Activated naive CD8-positive, alpha-beta T cell treated with anti-CD3 and anti-CD28 coated beads, Interleukin-2, amount 50 U/mL, for 16 hours (primary cell): ENCODE data around the gene ABCC8.

ENCODE experiments used
- DNase-seq: peaks from one replicate; pipeline ENCODE4 v3.0.0-alpha.2; 2020; ENCODE audit warnings: low read depth, low spot score

Gene ABCC8

DNA sequence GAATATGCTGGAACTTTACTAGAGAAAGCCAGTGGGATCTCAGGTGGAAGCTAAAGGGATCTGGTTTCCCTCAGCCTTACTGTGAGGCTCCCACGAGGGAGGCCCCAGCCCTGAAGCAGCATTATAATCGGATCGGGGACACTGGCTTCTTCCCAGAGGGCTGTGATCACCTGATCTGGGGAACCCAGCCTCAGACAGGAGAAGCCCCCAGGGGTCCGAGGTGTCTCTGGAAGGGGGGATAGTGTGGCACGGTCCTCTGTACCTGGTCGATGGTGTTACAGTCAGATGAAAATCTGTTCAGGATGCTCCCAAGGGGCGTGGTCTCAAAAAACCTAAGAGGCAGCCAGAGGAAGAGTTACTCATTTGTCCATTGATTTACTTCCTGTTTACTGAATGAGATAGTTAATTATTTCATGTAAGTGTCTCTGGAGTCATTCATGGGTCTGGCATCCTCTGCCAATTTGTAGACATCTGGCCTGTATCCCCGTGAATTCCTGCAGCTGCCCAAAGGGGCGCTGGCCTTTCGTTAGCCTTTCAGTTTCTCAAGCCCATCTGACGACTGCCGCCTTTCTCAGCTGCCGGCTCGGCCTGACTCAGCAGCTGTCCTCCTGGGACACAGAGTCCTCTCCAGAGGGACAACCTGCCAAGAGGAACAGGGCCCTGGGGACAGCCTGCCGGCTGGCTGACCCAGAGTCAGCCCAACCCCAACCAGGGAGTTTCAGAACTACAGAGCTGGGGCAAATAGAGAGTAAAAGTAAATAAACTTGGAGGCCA lies 71.2 kb downstream of the ABCC8 start:
- DNase-seq: no peak

DNA sequence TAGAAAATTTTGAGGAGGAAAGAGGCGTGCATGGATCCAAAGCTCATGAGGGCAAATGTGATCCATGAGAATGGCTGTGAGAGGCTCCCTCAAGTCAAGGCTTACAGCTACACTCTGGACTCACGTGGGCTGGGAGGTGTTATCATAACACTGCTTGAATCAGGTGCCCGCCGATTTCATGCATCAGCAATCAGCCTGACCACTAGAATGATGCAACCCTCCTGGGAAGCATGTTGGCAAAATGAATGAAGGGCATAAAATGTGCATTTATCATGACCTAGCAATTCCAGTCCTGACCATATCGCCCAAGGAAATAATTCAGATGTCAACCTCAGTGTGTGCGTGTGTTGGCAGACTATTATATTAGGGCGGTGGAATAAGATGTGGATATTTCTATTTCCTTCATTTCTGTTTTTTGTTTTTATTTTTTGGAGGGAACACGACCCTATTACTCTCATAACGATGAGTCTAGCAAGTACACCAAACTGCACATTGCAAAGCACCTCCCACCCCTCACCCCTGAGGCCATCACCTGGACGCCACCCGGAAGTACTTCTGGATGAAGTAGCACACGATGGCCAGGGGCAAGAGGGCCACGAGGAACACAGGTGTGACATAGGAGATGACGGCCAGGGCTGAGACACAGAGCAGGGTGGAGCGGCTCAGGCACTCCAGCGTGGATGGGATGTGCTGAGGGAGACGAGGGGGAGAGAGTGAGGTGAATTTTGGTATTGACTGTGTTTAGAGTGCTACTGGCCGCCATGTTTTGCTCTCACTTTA lies 72.5 kb downstream of the ABCC8 start:
- DNase-seq: no peak

GRCh38 chr11:17402486-17402885 lies 74.2 kb downstream of the ABCC8 start:
- DNase-seq: no peak

GRCh38 chr11:17401841-17402240 lies 74.8 kb downstream of the ABCC8 start:
- no peak for DNase-seq

- no peak for DNase-seq
Measured at GRCh38 chr11:17401316-17401715, 75.3 kb downstream of the ABCC8 start.

- no peak for DNase-seq
Measured at GRCh38 chr11:17400048-17400775, 76.4 kb downstream of the ABCC8 start.

- no peak for DNase-seq
Measured at GRCh38 chr11:17399236-17399635, 77.4 kb downstream of the ABCC8 start.

GRCh38 chr11:17397311-17398002 lies 79.2 kb downstream of the ABCC8 start:
- DNase-seq: no peak

- no peak for DNase-seq
Measured at GRCh38 chr11:17396598-17397310, 79.9 kb downstream of the ABCC8 start.

- no peak for DNase-seq
Measured at GRCh38 chr11:17395978-17396377, 80.7 kb downstream of the ABCC8 start.

DNA sequence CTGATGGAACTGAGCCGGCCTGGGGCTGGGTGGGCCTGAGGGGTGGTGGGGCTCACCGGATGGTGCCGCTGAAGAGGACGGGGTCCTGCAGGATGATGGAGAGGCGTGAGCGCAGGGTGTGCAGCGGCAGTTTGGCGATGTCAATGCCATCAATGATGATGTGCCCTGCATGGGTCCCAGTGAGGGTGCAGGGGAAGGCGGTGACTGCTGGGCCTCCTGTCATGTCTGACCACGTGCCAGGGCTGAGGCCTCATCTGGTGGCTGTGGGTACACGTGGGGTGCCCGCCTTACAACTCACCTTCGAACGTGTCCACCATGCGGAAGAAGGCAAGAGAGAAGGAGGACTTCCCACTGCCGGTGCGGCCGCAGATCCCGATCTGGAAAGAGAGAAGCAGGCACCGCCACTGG lies 81.1 kb downstream of the ABCC8 start:
- no peak for DNase-seq

GRCh38 chr11:17394743-17395390 lies 81.8 kb downstream of the ABCC8 start:
- no peak for DNase-seq

GRCh38 chr11:17393472-17393871 lies 83.2 kb downstream of the ABCC8 start:
- no peak for DNase-seq

GRCh38 chr11:17392872-17393271 lies 83.8 kb downstream of the ABCC8 start:
- DNase-seq: no peak

- DNase-seq: no peak
Measured at GRCh38 chr11:17391493-17392355, 84.9 kb downstream of the ABCC8 start.

- DNase-seq: no peak
Measured at GRCh38 chr11:17389957-17390649, 86.5 kb downstream of the ABCC8 start.

- DNase-seq: peak; percentile 60
Measured at GRCh38 chr11:17389211-17389956, 87.3 kb downstream of the ABCC8 start.

- no peak for DNase-seq
Measured at GRCh38 chr11:17388609-17389210, 87.9 kb downstream of the ABCC8 start, which contains the start of gene KCNJ11. Gene KCNJ11, minus strand, starts transcription at chr11:17388659. Its CDS starts 568 bp downstream, at chr11:17388091.
